PFSK-1 (cell line): ENCODE results near the gene MAN1A2.

Source experiments
- POLR2AphosphoS5 ChIP-seq: IDR thresholded peaks from 2 replicates; pipeline ENCODE4 v1.6.1; 2012; ENCODE audit warnings: low read depth, mild to moderate bottlenecking, control low read depth, low read length, moderate library complexity
- TAF1 ChIP-seq: IDR thresholded peaks from 2 replicates; pipeline ENCODE4 v1.6.1; 2012; ENCODE audit warnings: low read length, control low read depth, borderline replicate concordance; ENCODE audit not compliant: insufficient read depth

DNA sequence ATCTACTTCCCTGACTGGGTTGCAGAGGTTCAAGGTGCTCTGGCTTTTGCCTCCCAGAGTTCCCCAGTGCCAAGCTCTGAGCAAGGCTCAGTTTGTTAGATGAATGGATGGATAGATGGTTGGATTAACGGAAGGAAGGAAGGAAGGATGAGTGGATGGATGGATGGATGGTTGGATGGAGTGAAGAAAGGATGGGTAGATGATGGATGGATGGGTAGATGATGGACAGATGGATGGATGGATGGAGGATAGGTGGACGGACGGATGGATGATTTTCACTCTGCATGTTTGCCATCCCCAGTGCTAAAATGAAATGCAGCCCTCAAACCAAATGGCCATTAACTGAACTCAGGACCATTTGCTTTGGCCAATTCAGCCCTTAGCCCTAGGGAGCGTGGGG, 211.2 kb downstream of the MAN1A2 start:
- no peak for TF ChIP-seq POLR2AphosphoS5
- no peak for TF ChIP-seq TAF1
